Measurements from ENCODE around the gene TMEFF2.
A peak's percentile ranks its signal among the peaks of the same experiment; 100 is the strongest.

TMEFF2 gene

GRCh38 chr2:191999101-191999841 lies 195.5 kb downstream of the TMEFF2 start:
- Histone ChIP-seq H3K27ac (ENCODE audit: low read depth, low read length) (no peak overlapping the region), H3K36me3 (ENCODE audit: insufficient read depth, low read length) (no peaks in the 10 kb centered on the region), H3K4me3 (ENCODE audit: low read depth, low read length) (no peak overlapping the region), H3K27me3 (ENCODE audit: insufficient read depth, low read length) (no peaks in the 10 kb centered on the region), H2AFZ (ENCODE audit: low read length, unreplicated experiment) (no peak overlapping the region), H3K79me2 (ENCODE audit: control insufficient read depth, insufficient read depth, low read length, unreplicated experiment) (no peaks in the 10 kb centered on the region), H3K4me1 (ENCODE audit: control insufficient read depth, insufficient read depth, low read length, unreplicated experiment) (peaks cover 7% of the 10 kb centered on the region)

GRCh38 chr2:191995285-191995684 lies 199.4 kb downstream of the TMEFF2 start:
- Histone ChIP-seq H3K4me3 (ENCODE audit: low read depth, low read length) (no peak overlapping the region), H3K36me3 (ENCODE audit: insufficient read depth, low read length) (no peaks in the 10 kb centered on the region), H3K27ac (ENCODE audit: low read depth, low read length) (no peak overlapping the region), H3K4me1 (ENCODE audit: control insufficient read depth, insufficient read depth, low read length, unreplicated experiment) (peaks cover 7% of the 10 kb centered on the region), H2AFZ (ENCODE audit: low read length, unreplicated experiment) (no peak overlapping the region), H3K27me3 (ENCODE audit: insufficient read depth, low read length) (no peaks in the 10 kb centered on the region), H3K79me2 (ENCODE audit: control insufficient read depth, insufficient read depth, low read length, unreplicated experiment) (no peaks in the 10 kb centered on the region)

GRCh38 chr2:191994749-191995148 lies 200.0 kb downstream of the TMEFF2 start:
- no peak overlapping the region for H2AFZ ChIP-seq (ENCODE audit: low read length, unreplicated experiment)
- peaks cover 7% of the 10 kb centered on the region for H3K4me1 ChIP-seq (ENCODE audit: control insufficient read depth, insufficient read depth, low read length, unreplicated experiment)
- no peak overlapping the region for H3K4me3 ChIP-seq (ENCODE audit: low read depth, low read length)
- H3K79me2 ChIP-seq (ENCODE audit: control insufficient read depth, insufficient read depth, low read length, unreplicated experiment) = no peaks in the 10 kb centered on the region
- no peak overlapping the region for H3K27ac ChIP-seq (ENCODE audit: low read depth, low read length)
- no peaks in the 10 kb centered on the region for H3K27me3 ChIP-seq (ENCODE audit: insufficient read depth, low read length)
- no peaks in the 10 kb centered on the region for H3K36me3 ChIP-seq (ENCODE audit: insufficient read depth, low read length)

DNA sequence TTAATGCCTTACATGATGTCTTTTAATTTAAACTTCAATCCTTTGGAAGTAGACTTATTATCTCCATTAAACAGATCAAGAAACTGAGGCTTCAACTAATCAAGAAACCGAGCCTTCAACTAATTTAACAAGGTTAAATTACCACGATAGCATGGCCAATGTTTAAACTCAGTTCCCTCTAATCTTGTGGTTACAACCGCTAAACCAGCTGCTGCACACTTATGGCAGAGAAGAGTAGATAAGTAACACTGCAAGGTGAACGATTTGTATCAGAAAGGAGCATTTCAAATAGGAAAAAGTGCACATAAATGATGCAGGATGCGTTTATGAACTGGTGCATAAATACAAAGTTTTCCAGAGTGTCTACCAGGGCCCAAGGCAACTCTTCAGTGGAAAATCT lies 203.3 kb downstream of the TMEFF2 start:
- Histone ChIP-seq H3K27ac (ENCODE audit: low read depth, low read length) (no peak overlapping the region), H3K27me3 (ENCODE audit: insufficient read depth, low read length) (no peaks in the 10 kb centered on the region), H3K36me3 (ENCODE audit: insufficient read depth, low read length) (no peaks in the 10 kb centered on the region), H3K4me3 (ENCODE audit: low read depth, low read length) (no peak overlapping the region), H3K79me2 (ENCODE audit: control insufficient read depth, insufficient read depth, low read length, unreplicated experiment) (no peaks in the 10 kb centered on the region), H3K4me1 (ENCODE audit: control insufficient read depth, insufficient read depth, low read length, unreplicated experiment) (peaks cover 7% of the 10 kb centered on the region), H2AFZ (ENCODE audit: low read length, unreplicated experiment) (no peak overlapping the region)

DNA sequence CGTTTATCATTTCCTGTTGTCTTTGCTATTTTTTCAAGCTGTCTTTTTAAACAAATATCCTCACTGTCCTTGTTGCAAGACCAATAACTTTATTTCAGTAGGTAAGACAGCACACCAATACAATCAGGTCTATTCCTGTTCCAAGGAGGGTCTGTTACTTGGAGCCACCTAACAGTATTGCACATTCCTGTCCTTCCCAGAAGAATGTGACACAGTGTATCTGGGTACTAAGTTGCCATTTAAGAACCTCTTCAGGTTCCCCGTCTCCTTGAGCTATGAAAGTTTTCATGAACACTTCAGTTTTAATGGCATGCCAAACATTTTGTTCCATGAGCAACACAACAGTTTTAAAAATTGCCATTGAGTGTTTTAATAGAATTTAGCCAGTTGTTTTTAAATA lies 209.0 kb downstream of the TMEFF2 start:
- H3K27ac ChIP-seq (ENCODE audit: low read depth, low read length) = no peak overlapping the region
- no peaks in the 10 kb centered on the region for H3K36me3 ChIP-seq (ENCODE audit: insufficient read depth, low read length)
- H3K4me3 ChIP-seq (ENCODE audit: low read depth, low read length) = no peak overlapping the region
- no peak overlapping the region for H2AFZ ChIP-seq (ENCODE audit: low read length, unreplicated experiment)
- peaks cover 10% of the 10 kb centered on the region for H3K4me1 ChIP-seq (ENCODE audit: control insufficient read depth, insufficient read depth, low read length, unreplicated experiment)
- no peaks in the 10 kb centered on the region for H3K79me2 ChIP-seq (ENCODE audit: control insufficient read depth, insufficient read depth, low read length, unreplicated experiment)
- H3K27me3 ChIP-seq (ENCODE audit: insufficient read depth, low read length) = no peaks in the 10 kb centered on the region

DNA sequence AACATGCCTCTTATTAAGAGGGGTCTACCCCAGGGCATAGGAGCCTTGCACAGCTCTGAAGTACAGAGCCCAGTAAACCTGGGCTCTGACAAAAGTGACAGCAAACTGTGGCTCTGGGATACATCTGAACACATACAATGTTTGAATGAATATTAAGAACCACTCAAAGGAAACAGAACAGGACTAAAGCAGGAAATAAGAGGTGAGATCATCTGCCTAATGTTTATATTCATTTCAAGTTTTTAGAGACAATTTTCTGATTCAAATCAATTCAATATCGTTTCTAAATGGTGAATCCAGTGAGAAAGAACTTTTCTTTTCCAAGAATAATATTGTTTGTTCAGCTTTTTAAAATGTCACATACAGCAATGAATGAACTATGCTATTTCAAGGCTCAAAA lies 211.1 kb downstream of the TMEFF2 start:
- Histone ChIP-seq H2AFZ (ENCODE audit: low read length, unreplicated experiment) (peak overlapping the region; percentile 80), H3K4me3 (ENCODE audit: low read depth, low read length) (no peak overlapping the region), H3K36me3 (ENCODE audit: insufficient read depth, low read length) (no peaks in the 10 kb centered on the region), H3K79me2 (ENCODE audit: control insufficient read depth, insufficient read depth, low read length, unreplicated experiment) (no peaks in the 10 kb centered on the region), H3K27ac (ENCODE audit: low read depth, low read length) (no peak overlapping the region), H3K4me1 (ENCODE audit: control insufficient read depth, insufficient read depth, low read length, unreplicated experiment) (peaks cover 10% of the 10 kb centered on the region), H3K27me3 (ENCODE audit: insufficient read depth, low read length) (no peaks in the 10 kb centered on the region)

DNA sequence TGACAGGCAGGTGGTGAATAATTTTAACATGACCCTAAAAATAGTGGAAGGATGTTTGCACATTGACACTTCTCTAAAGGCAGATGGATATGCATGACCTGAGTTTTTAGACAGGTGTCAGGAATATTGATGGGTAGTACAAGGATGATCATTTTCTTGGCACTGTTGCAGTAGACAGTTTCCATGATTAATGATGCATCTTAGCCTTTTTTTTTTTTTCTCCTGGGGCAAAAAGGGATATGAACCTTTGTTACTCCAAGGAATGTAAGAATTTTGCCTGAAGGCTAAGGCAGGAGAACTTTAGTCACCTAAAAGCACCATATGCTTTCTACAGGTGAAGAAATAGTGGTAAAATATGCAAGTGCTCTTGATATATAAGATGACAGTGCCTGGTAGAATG lies 211.5 kb downstream of the TMEFF2 start:
- H3K4me3 ChIP-seq (ENCODE audit: low read depth, low read length) = no peak overlapping the region
- no peak overlapping the region for H3K27ac ChIP-seq (ENCODE audit: low read depth, low read length)
- H3K4me1 ChIP-seq (ENCODE audit: control insufficient read depth, insufficient read depth, low read length, unreplicated experiment) = peaks cover 11% of the 10 kb centered on the region

DNA sequence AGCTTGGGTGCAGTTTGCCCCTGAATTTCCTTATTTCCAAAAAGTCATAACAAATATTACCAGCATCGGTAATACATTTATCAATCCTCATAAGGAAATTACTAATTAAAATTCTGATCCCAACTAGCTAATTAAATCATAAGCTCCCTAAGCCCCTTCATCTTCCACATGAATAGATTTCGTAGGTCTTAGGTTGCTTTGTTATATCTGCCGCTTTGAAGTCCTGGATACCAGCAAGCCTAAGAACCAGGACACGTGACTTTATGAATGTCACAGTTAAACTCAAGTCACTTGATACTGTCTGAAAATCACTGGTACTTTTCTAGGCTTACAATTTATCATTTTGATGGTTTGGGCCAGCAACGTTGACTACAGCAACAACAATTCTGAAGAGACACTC lies 213.0 kb downstream of the TMEFF2 start:
- no peak overlapping the region for H2AFZ ChIP-seq (ENCODE audit: low read length, unreplicated experiment)
- peaks cover 24% of the 10 kb centered on the region for H3K4me1 ChIP-seq (ENCODE audit: control insufficient read depth, insufficient read depth, low read length, unreplicated experiment)
- no peaks in the 10 kb centered on the region for H3K36me3 ChIP-seq (ENCODE audit: insufficient read depth, low read length)
- no peak overlapping the region for H3K27ac ChIP-seq (ENCODE audit: low read depth, low read length)
- no peaks in the 10 kb centered on the region for H3K79me2 ChIP-seq (ENCODE audit: control insufficient read depth, insufficient read depth, low read length, unreplicated experiment)
- H3K27me3 ChIP-seq (ENCODE audit: insufficient read depth, low read length) = no peaks in the 10 kb centered on the region
- no peak overlapping the region for H3K4me3 ChIP-seq (ENCODE audit: low read depth, low read length)

More for the DNA sequence above, 211.5 kb downstream of the TMEFF2 start:
- Histone ChIP-seq H3K36me3 (ENCODE audit: insufficient read depth, low read length) (no peaks in the 10 kb centered on the region), H2AFZ (ENCODE audit: low read length, unreplicated experiment) (peak overlapping the region; percentile 80), H3K27me3 (ENCODE audit: insufficient read depth, low read length) (no peaks in the 10 kb centered on the region), H3K79me2 (ENCODE audit: control insufficient read depth, insufficient read depth, low read length, unreplicated experiment) (no peaks in the 10 kb centered on the region)

DNA sequence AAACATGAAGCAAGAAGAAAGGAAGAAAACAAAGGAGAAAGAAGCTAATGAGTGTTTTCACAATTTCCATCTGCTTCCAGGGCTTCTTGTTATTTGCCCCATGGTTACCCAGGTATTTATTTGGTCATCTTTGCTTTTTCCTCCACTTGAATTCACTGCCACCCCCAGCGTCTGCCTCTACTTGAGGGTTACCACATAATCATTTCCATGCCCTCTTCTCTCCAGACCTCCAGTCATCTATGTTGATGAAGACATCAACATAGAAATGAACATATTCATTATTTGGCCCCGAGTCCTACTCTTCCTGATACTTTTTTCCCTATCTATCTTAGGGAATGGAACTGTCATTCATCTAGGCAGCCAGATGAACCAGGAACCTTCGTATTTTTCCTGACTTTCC lies 214.2 kb downstream of the TMEFF2 start:
- H3K36me3 ChIP-seq (ENCODE audit: insufficient read depth, low read length) = no peaks in the 10 kb centered on the region

GRCh38 chr2:191979221-191979730 lies 215.5 kb downstream of the TMEFF2 start:
- Histone ChIP-seq H3K79me2 (ENCODE audit: control insufficient read depth, insufficient read depth, low read length, unreplicated experiment) (no peaks in the 10 kb centered on the region), H3K4me3 (ENCODE audit: low read depth, low read length) (no peak overlapping the region), H3K27ac (ENCODE audit: low read depth, low read length) (no peak overlapping the region), H2AFZ (ENCODE audit: low read length, unreplicated experiment) (no peak overlapping the region), H3K36me3 (ENCODE audit: insufficient read depth, low read length) (no peaks in the 10 kb centered on the region), H3K4me1 (ENCODE audit: control insufficient read depth, insufficient read depth, low read length, unreplicated experiment) (peaks cover 34% of the 10 kb centered on the region), H3K27me3 (ENCODE audit: insufficient read depth, low read length) (no peaks in the 10 kb centered on the region)

More for the DNA sequence above, 214.2 kb downstream of the TMEFF2 start:
- peaks cover 34% of the 10 kb centered on the region for H3K4me1 ChIP-seq (ENCODE audit: control insufficient read depth, insufficient read depth, low read length, unreplicated experiment)
- H3K79me2 ChIP-seq (ENCODE audit: control insufficient read depth, insufficient read depth, low read length, unreplicated experiment) = no peaks in the 10 kb centered on the region
- no peak overlapping the region for H2AFZ ChIP-seq (ENCODE audit: low read length, unreplicated experiment)
- no peak overlapping the region for H3K27ac ChIP-seq (ENCODE audit: low read depth, low read length)
- H3K27me3 ChIP-seq (ENCODE audit: insufficient read depth, low read length) = no peaks in the 10 kb centered on the region
- H3K4me3 ChIP-seq (ENCODE audit: low read depth, low read length) = no peak overlapping the region

DNA sequence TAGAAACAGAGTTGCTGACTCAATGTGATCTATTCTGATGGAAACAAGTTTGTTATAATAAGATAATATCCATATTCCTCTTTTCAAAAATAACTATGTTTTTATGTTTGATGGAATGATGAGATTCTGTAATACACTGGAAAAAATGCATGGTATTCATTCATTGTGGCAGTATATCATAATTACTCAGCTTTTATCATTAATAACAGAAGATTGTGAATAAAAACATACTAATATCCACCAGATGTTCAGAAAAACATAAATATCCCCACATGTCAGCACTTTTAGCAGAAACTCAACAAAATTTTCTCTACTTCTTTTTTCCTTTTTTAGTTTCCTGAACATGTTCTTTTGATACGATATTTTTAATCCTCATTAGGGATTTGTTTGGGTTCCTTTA lies 217.0 kb downstream of the TMEFF2 start:
- Histone ChIP-seq H3K27me3 (ENCODE audit: insufficient read depth, low read length) (no peaks in the 10 kb centered on the region), H3K36me3 (ENCODE audit: insufficient read depth, low read length) (no peaks in the 10 kb centered on the region), H3K4me3 (ENCODE audit: low read depth, low read length) (no peak overlapping the region), H3K27ac (ENCODE audit: low read depth, low read length) (no peak overlapping the region), H2AFZ (ENCODE audit: low read length, unreplicated experiment) (no peak overlapping the region), H3K79me2 (ENCODE audit: control insufficient read depth, insufficient read depth, low read length, unreplicated experiment) (no peaks in the 10 kb centered on the region), H3K4me1 (ENCODE audit: control insufficient read depth, insufficient read depth, low read length, unreplicated experiment) (peaks cover 24% of the 10 kb centered on the region)

Measured in ACC112 (cell line).